ENCODE measurements around the gene SIRPA.

The SIRPA gene

DNA sequence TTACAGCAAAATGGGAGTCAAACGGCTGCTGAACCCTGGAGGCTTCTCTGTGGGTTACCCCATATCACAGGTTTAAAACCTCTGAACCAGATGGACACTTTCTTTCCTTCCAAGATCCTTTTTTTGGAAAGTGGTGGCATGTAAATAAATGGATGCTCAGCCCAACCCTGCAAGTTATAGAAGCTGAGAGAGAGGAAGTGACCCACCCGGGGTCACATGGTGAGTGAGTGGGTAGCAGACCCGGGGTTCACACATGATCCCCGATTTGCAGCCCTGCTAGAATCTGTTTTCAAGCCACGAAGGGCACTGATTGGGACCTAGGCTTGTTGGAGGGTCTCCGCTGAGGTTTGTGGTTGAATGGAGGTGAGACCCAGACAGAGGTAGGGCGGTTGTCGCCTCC lies 32.0 kb downstream of the SIRPA start:
- no peak overlapping the region for H3K27ac ChIP-seq
- no peak for TF ChIP-seq ZFX (IDR thresholded peaks at IDR 0.05)
- TF ChIP-seq CTCF (conservative IDR thresholded peaks at IDR 0.05), result no peak

- TF ChIP-seq CTCF (conservative IDR thresholded peaks at IDR 0.05), result no peak
- H3K27ac ChIP-seq, result no peak overlapping the region
Observed at GRCh38 chr20:1928154-1928553, 32.9 kb downstream of the SIRPA start.

- TF ChIP-seq CTCF (conservative IDR thresholded peaks at IDR 0.05), result no peak
- TF ChIP-seq ZFX (IDR thresholded peaks at IDR 0.05), result no peak
- no peak overlapping the region for H3K27ac ChIP-seq
Observed at GRCh38 chr20:1928782-1929181, 33.6 kb downstream of the SIRPA start.

DNA sequence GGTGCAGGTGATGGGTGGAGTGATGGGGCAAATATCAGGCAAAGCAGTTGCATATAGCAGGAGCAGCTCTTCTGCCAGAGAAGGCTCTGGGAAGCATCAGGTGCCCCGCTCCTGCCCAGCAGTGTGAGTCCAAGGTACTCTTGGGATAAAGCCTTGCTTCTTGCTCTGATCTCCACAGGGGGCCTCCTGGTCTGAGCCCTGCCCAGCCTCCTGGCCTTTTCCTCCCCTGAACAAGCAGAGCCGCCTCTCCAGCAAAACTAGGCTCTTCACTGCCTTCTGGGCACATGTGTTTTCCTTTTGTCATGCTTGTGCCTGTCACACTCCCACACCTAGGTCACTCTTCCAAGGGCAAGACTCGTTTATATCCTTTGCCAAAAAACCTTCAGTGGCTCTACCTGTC lies 34.3 kb downstream of the SIRPA start:
- H3K27ac ChIP-seq, result no peak overlapping the region
- TF ChIP-seq CTCF (conservative IDR thresholded peaks at IDR 0.05) (no peak), ZFX (IDR thresholded peaks at IDR 0.05) (no peak)

DNA sequence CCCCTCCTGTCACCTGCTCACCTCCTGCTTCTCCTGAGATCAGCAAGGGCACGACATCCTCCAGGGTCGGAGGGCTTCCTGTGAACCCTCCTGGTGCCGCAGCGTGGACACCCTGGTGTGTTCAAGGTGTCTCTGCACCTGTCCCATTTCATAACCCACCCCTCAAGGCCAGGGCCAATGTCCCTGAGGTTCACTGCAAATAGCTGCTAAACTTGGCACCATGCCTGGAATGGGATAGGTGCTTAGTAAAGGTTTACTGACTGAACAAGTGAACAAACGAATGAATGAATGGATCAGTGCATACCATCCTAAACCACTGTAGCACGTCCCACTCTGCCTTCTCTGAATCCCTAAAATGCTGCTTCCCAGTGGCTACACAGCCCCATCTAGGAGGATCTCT lies 35.0 kb downstream of the SIRPA start:
- TF ChIP-seq CTCF (conservative IDR thresholded peaks at IDR 0.05) (no peak), ZFX (IDR thresholded peaks at IDR 0.05) (no peak)
- no peak overlapping the region for H3K27ac ChIP-seq

DNA sequence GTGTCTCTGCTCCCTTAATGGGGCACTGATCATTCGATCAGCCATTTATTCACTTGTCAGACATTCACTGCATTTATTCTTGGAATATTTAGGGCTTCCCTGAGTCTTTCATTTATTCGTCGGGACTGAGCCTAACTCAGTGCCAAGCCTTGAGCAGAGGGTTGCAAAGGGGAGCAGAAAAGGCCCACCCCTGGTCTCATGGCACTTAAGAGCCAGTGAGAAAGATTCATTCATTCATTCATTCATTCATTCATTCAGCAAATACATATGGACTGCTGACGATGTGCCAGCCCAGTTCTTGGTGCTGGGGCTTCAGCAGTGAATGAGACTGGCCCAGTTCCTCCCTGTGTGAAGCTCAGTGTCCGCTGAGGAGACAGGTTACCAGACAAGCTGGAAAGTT lies 36.6 kb downstream of the SIRPA start:
- H3K27ac ChIP-seq, result no peak overlapping the region
- no peak for TF ChIP-seq CTCF (conservative IDR thresholded peaks at IDR 0.05)
- no peak for TF ChIP-seq ZFX (IDR thresholded peaks at IDR 0.05)

- H3K27ac ChIP-seq, result no peak overlapping the region
- no peak for TF ChIP-seq CTCF (conservative IDR thresholded peaks at IDR 0.05)
- TF ChIP-seq ZFX (IDR thresholded peaks at IDR 0.05), result no peak
Observed at GRCh38 chr20:1932971-1933370, 37.8 kb downstream of the SIRPA start.

Measured in C4-2B (cell line).